Hematopoietic multipotent progenitor cell treated with erythropoietin and hydrocortisone succinate and interleukin-3 and kit ligand, for 6 days (in vitro differentiated cells): ENCODE data around the gene SRPK3.

ENCODE experiments used
- DNase-seq: peaks from one replicate; pipeline ENCODE4 v3.0.0-alpha.2; 2015

The SRPK3 gene

DNA sequence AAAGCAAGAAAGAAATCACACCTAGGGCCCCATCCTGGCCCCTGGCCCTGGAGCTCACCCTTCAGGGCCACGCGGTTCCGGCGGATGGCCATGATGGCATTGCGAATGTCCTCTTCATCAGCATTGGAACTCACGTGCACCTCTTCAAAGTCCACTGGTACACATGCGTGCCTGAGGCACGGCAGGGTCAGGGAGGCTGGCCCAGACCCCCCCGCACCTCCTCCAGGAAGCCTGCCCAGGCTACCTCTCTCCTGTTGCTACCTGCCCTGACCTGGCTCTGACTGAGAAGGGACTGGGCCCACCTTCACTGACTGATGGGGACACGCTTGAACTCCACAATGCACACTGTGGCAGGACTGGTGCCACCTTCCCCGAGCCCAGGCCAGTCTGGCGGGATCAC is 8.8 kb downstream of the SRPK3 start:
- no peak for DNase-seq

DNA sequence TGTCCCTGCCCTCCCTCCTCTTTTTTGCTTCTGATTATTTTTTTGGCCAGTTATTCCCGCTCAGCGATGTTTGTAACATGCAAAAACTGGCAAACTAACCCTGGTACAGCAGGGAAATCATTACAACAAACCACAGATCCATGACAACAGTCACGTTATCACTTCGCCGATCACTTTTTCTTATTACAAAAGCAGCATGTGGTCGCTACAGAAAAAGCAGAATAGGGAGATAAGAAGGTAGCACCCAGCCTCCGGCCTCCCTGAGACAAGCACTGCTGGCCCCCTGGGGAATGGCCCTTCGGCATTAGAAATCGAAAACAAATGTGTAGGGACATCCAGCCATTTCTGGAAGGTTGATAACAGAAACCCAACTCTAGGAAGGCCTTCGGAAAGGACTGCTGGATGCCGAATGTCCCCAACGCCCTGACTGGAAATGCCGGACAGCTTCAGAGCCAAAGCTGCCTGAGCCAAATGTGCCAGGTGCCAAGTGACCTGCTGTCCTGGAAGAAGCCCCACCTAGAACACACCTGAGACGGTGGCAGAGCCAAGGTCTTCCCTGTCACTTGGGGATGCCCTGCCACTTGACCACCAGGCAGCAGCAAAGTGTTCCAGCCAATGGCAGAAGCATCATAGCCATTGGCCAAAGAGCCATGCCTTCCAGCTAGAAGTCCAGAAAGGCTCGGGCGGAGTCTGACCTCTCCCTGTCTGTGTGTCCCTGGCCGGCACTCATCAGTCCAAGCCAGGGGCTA is 10.4 kb downstream of the SRPK3 start:
- DNase-seq, result peak; percentile 66

GRCh38 chrX:153792368-153792767 is 11.5 kb downstream of the SRPK3 start:
- DNase-seq, result no peak

- DNase-seq, result no peak
Measured at GRCh38 chrX:153793291-153793690, 12.4 kb downstream of the SRPK3 start.

GRCh38 chrX:153794018-153794896 is 13.4 kb downstream of the SRPK3 start, which contains the start of the genes IDH3G and SSR4:
IDH3G (minus strand) TSS chrX:153794375; CDS start chrX:153794326, 49 bp downstream.
SSR4 (plus strand) TSS chrX:153794668; CDS start chrX:153794688, 20 bp downstream.
- DNase-seq, result peak; percentile 94

DNA sequence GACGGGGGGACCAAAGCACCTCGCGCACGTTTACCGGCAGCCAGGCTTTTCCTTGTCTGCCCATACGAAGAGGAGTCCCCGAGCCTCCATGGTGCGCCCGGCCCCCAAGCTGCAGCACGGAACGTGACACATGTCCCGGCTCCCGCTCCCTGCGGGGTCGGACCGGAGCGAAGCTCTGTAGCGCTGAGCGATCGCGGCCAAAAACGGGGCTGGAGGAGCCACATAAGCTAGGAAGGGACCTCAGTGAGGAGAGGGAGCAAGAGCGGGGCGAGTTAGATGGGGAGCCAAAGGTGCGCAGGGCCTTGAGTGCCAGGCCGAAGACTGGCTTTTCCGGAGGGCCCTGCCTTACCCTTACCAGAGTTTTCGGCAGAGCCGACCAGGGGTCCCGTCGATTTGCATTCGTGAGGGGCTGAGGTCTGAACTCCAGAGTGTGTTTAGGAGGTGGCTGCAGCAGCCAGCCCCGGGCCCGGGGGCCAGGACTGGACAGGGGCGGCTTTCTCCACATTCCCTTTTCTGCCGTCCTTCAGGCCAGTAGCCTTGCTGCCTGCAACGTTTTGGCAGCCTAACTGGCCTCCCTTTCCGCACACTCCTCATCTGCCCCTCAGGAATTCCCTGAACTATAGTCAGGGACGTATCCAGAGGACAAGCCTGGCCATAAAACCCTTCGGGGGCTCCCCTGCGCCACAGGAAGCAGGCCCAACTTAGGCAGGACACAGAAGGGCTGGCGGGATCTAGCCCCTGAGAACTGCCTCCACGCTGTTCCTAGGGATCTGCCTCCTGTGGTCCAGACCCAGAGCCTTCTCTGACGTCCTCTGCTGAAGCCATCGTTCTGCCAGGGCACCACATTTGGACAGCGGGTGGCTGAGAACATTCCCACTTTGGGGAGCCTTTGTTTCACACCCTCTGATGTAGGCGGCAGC is 14.3 kb downstream of the SRPK3 start:
- DNase-seq, result peak; percentile 22

GRCh38 chrX:153797415-153798015 is 16.7 kb downstream of the SRPK3 start:
- DNase-seq, result no peak

GRCh38 chrX:153799326-153799725 is 18.5 kb downstream of the SRPK3 start:
- DNase-seq, result no peak

DNA sequence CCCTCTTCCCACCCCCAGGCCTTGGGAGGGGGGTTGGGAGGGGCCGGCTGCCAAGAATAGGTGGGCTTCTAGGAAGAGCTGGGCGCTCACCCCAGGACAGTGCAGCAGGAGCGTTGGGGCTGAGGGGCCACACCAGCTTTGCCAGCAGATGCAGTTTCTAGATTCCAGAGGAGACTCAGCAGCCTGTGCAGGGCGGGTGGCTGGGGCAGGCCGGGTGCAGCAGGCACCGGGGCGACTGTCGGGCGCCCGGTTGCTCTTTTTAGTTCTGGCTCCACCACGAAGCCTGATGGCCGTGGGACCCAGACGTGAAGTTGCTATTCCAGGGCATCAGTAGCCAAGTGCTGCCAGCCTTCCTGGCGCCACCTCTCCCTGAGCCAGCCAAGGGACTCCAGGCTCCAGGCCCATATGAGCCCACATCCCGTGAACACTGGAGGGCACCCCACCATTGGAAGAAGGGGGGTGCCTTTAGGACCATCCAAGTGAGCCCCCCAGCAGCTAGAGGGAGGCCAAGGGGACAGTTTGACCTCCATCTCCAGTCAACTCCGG is 19.4 kb downstream of the SRPK3 start:
- DNase-seq, result no peak

- no peak for DNase-seq
Measured at GRCh38 chrX:153800746-153801145, 19.9 kb downstream of the SRPK3 start.

DNA sequence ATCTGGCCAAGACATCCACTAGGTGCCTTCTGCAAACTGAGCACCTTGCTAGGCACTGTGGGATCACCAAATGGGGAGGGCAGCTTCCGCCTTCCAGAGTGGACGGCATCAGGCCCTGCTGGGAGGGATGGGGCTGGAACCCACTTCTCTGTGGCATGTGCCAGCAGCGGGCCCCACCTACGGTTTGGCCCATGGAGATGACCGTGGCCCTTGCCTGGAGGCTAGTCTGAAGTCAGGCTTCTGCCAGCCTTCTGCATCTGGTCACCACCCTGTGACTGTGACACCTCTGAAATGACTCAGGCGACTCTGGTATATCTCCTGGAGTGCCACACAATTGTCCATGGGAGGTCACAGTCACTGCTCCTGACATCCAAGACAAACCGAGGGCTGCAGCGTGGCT is 20.8 kb downstream of the SRPK3 start:
- no peak for DNase-seq

- no peak for DNase-seq
Measured at GRCh38 chrX:153802513-153803045, 21.7 kb downstream of the SRPK3 start.

DNA sequence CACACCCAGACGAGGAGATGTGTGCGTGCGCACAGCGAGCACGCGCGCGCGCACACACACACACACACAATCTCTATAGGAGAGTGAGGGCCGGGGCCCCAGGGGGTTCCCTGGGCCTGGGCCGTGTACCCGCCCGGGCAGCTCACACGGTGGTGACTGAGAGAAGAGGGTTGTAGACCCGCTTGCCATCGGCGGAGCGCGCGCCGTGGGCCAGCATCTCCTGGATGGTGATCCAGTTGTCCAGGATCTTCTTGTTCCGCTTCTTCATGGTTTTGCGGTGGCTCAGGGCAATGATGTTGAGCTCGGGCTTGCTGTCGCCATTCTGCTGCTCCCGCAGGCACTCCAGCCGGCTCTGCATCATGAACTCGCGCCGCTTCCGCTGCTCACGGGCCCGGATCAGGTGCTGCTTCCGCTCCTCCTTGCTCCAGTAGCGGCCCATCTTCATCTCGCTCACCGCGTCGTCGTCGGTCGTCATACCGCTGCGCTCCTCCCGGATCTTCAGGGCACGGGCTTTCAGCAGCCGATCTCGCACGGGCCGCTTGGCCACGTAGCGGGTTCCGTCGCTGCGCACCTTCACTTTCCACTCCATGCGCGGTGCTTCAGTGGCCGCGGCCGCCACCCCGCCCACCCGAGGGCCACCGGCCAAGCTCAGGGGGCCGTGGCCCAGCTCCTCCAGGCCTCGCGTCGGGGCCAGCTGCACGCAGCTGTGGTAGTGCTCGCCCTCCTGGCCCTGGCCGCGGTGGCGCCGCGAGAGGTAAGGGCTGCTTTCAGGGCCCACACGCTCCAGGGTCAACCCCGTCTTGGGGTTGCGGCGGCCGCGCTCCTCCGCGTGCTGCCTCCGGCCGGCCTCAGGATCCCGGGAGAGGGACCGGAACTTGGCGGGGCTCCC is 22.6 kb downstream of the SRPK3 start:
- no peak for DNase-seq

DNA sequence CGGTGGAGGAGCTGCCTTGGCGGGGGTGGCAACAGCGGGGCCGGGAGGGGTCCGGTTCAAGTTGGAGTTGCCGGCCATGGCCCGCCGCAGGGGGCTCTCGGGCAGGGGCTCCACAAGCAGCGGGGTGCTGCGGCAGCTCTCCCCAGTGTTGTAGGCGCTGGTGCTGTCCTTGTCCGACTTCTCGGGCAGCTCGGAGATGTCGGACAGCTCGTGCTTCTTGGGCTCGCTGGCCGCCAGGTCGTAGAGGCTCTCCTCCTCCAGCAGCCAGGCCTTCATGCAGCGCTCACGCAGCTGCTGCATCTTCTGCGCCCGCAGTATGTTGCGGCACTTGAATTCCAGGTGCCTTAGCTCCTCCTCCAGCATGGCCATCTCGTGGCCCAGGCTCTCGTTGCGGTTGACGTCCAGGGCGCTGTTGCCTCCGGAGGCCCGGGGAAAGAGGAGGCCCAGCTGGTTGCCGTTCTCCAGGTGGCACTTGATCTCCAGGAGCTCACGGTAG is 23.3 kb downstream of the SRPK3 start:
- no peak for DNase-seq

DNA sequence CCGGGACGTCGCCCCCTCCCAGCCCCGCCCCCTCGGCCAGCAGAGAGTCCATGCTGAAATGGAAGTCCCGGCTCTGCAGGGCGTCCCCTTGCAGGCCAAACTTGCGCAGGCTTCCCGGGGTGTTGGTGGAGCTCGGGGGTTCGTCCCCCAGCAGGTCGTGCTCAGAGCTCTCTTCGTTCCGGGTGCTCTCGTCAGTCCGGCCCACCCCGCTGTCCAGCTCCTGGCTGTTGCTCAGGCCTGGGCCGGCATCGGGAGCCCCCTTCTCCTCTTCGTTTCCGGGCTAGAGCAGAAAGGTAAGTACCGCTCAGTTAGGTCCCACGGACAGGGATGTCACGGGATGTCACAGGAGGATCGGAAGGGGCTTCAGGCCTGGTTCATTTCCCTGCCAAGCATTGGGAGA is 23.8 kb downstream of the SRPK3 start:
- no peak for DNase-seq

DNA sequence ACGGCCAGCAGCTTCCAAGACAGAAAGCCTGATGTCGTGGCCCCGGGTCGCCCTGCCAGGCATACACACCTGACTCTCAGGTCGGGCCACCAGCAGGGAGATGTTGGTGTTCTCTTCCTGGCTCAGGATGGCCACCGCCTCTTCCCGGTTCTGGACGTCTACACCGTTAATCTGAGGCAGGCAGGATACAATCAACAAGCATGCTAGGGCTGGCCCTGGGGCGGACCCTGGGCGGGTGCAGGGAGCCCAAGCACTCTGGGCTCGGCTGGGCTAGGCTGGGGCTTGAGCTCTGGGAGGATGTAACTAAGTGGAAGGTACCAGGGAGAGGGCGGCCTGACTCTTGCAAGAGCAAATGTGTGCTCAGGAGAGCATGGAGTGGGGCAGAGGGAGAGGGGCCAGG is 24.6 kb downstream of the SRPK3 start:
- DNase-seq, result no peak

DNA sequence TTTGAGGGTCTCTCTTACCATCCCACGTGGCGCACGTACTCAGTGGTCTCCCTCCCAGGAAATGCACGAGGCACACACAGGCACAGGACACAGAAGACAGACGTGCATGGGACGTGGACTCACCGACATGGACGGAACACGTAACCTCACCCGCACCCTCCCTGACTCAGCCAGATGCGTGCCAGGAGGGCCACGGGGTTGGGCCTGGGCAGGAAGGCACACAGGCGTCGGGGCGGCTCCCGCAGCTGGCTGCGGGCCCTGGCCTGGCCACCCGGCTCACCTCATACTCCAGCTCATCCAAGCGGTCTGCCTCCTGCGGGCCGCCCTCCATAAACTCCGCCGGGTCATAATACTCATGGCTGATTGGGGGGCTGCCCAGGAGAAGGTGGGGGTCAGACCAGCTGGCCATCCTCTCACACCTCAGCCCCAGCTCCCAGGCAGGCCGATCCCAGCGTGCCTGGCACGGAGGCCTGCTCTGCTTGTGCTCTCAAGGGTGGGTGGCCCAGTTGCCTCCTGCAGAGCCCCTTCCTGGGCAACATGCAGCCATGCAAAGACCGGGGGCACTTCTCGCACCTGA is 26.2 kb downstream of the SRPK3 start:
- no peak for DNase-seq

GRCh38 chrX:153807976-153808375 is 27.1 kb downstream of the SRPK3 start:
- no peak for DNase-seq

- DNase-seq, result no peak
Measured at GRCh38 chrX:153812220-153812619, 31.4 kb downstream of the SRPK3 start.

GRCh38 chrX:153813161-153813560 is 32.3 kb downstream of the SRPK3 start:
- DNase-seq, result no peak
